Kidney (tissue), 14 donors: Measurements from ENCODE around the gene SLC6A2. TPM values are rescaled to one million over a fixed set of nuclear protein-coding genes. Genes with fewer than 3 reads are reported as not detected.

Experiments
- DNase-seq, 5 donors: peaks; one replicate each; pipeline ENCODE4 v3.0.0-alpha.2; 2013 to 2020
- FAIRE-seq: peaks from 2 replicates; lab custom pipeline; 2012; peaks lifted over from hg19 to GRCh38; lab: Jason Lieb, UNC
- H3K27ac ChIP-seq, 2 donors: one replicate each; pipeline ENCODE4 v1.7.0; 2013; ENCODE audit warnings: low read depth in 2 of 2, low read length in 2 of 2, inconsistent platforms in 1 of 2
- H3K27me3 ChIP-seq: one replicate; pipeline ENCODE4 v1.7.1; 2013; ENCODE audit warnings: low read length, inconsistent platforms; ENCODE audit not compliant: control insufficient read depth, insufficient read depth
- H3K36me3 ChIP-seq, 3 donors: one replicate each; pipeline versions ENCODE4 v1.7.0 to v1.7.1; 2013; ENCODE audit warnings: low read length in 3 of 3, control low read depth in 1 of 3, inconsistent platforms in 1 of 3; ENCODE audit not compliant: insufficient read depth in 3 of 3, control insufficient read depth in 2 of 3
- H3K4me1 ChIP-seq, 3 donors: one replicate each; pipeline versions ENCODE4 v1.7.0 to v1.7.1; 2013; ENCODE audit warnings: low read length in 3 of 3, inconsistent platforms in 1 of 3, low read depth in 1 of 3; ENCODE audit not compliant: control insufficient read depth in 2 of 3, insufficient read depth in 2 of 3
- H3K4me3 ChIP-seq, 3 donors: one replicate each; pipeline versions ENCODE4 v1.7.0 to v1.8.1; 2013; ENCODE audit warnings: low read length in 3 of 3, control low read depth in 1 of 3, inconsistent platforms in 1 of 3
- H3K9ac ChIP-seq, 3 donors: one replicate each; pipeline versions ENCODE4 v1.7.0 to v1.7.1; 2013; ENCODE audit warnings: low read length in 3 of 3, control low read depth in 1 of 3, inconsistent platforms in 1 of 3
- H3K9me3 ChIP-seq, 3 donors: one replicate each; pipeline versions ENCODE4 v1.7.0 to v1.7.1; 2013; ENCODE audit warnings: low read length in 3 of 3, control low read depth in 1 of 3, inconsistent platforms in 1 of 3; ENCODE audit not compliant: control insufficient read depth in 2 of 3, insufficient read depth in 1 of 3
- intact Hi-C: fragments of 100-400 bp; cut with DNase I; formaldehyde crosslinking; loops from one replicate; pipeline ENCODE4 v1.11.1; 2022
- polyA plus RNA-seq: library from polyadenylated mRNA; stranded (reverse); fragments of 350-450 nt; fragmentation: Illumina TruSeq; extraction: RNeasy Lipid Tissue Mini Kit (QIAGEN cat#74804); gene quantifications from one replicate; pipeline ENCODE4 v1.2.3, GENCODE V29; 2014; ENCODE audit warnings: low read depth, low replicate concordance; ENCODE audit not compliant: insufficient read depth
- total RNA-seq: library from RNA; stranded (reverse); fragmentation: NEBNext Ultra II Directional; extraction: Animal tissue kit (Norgen Biotek cat#: 25700); gene quantifications from one replicate; pipeline ENCODE4 v1.2.1, GENCODE V29; 2021
- TF ChIP-seq, protein P1 (sequence below): IDR thresholded peaks from 3 replicates; pipeline ENCODE4 v1.5.1; 2012; ENCODE audit warnings: mild to moderate bottlenecking, moderate library complexity, borderline replicate concordance; ENCODE audit not compliant: insufficient read depth; ENCODE audit errors: extremely low read depth
- donor health status: control.
- donor health status: control.
- donor health status: control.
- donor health status: control.
- donor health status: control.
- donor health status: DM: yes; HTN: yes; CAD: no.
- donor health status: Normal renal cell carcinoma (clear cell type).

SLC6A2 gene
- total and polyA plus RNA-seq, 2 donors from 2014 or later: 0.09 to 0.73 TPM

DNA sequence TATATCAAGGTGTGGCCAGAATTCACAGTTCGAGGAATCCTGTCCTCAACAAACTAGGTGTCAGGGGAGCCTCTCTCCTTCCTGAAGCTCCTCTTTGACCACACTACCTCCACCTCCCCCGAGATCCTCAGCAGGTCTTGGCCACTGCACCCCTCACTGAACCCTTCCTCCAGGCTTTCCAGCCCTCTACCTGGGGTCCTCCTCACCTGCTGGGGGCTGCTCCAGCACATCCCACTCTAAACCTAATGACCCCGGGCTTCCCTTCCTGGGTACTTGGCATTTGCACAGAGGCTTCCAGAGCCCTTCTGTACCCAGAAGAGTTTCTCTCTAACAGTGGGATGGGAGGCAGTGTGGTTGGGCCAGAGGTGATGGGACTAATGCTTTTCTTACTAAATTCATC is 9.7 kb downstream of the SLC6A2 start:
- no peak overlapping the region for H3K27ac ChIP-seq
- intact Hi-C loops: no loop called here
- DNase-seq (no peak), FAIRE-seq (no peak)
- H3K4me1 ChIP-seq: no peaks in the 10 kb centered on the region
- H3K27me3 ChIP-seq: no peaks in the 10 kb centered on the region
- H3K36me3 ChIP-seq: no peaks in the 10 kb centered on the region
- TF ChIP-seq, protein P1, sequence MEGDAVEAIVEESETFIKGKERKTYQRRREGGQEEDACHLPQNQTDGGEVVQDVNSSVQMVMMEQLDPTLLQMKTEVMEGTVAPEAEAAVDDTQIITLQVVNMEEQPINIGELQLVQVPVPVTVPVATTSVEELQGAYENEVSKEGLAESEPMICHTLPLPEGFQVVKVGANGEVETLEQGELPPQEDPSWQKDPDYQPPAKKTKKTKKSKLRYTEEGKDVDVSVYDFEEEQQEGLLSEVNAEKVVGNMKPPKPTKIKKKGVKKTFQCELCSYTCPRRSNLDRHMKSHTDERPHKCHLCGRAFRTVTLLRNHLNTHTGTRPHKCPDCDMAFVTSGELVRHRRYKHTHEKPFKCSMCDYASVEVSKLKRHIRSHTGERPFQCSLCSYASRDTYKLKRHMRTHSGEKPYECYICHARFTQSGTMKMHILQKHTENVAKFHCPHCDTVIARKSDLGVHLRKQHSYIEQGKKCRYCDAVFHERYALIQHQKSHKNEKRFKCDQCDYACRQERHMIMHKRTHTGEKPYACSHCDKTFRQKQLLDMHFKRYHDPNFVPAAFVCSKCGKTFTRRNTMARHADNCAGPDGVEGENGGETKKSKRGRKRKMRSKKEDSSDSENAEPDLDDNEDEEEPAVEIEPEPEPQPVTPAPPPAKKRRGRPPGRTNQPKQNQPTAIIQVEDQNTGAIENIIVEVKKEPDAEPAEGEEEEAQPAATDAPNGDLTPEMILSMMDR: no peak
- no peak overlapping the region for H3K4me3 ChIP-seq
- no peaks in the 10 kb centered on the region for H3K9me3 ChIP-seq
- H3K9ac ChIP-seq: no peak overlapping the region

DNA sequence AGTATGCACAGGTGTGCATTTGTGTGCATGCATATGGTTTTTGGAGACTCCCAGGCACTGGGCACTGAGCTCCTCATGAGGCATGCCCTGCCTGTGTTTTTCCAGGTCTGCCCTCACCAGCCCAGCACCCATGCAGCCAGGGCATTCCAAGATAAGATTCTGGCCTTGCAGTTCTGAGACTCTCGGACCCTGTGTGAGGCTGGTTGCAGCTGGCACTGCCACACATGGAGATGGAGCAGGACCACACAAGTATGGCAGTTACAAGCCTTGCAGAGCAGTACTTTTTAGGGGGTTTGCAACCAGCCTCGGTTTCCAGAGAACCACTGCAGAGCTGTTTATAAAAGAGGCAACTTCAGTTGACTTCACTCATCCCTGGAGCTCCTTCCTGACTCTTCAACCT is 10.2 kb downstream of the SLC6A2 start:
- Histone ChIP-seq H3K9ac (no peak overlapping the region), H3K9me3 (no peaks in the 10 kb centered on the region), H3K4me3 (no peak overlapping the region), H3K4me1 (no peaks in the 10 kb centered on the region), H3K27ac (no peak overlapping the region), H3K27me3 (no peaks in the 10 kb centered on the region), H3K36me3 (no peaks in the 10 kb centered on the region)
- intact Hi-C loops: no loop called here
- TF ChIP-seq, protein P1: no peak
- FAIRE-seq: no peak
- DNase-seq: no peak

DNA sequence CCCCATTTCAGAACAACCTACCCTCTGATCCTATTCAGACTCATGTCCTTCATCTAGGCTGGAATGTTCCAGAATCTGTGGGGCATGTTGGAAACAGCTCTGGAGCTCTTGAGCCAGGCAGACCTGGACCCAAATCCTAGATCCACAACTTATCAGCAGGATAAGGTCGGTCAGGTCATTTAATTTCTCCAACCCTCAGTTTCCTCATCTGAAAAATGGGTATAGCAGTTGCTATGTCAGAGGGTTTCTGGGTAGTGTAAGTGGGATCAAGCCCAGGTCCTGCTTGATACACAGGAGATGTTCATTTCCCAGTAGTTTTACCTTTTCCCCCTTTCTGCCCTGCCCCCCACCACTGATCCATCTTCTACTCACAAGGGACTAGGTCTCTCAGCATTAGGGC is 12.0 kb downstream of the SLC6A2 start:
- intact Hi-C loops: no loop called here
- DNase-seq: no peak
- Histone ChIP-seq H3K9ac (no peak overlapping the region), H3K9me3 (no peaks in the 10 kb centered on the region), H3K27ac (no peak overlapping the region), H3K27me3 (no peaks in the 10 kb centered on the region), H3K36me3 (no peaks in the 10 kb centered on the region), H3K4me1 (no peaks in the 10 kb centered on the region), H3K4me3 (no peak overlapping the region)
- no peak for FAIRE-seq
- TF ChIP-seq, protein P1: no peak
